HG03439 (cell line): ENCODE measurements around the gene CLMP.

Source experiments
- ATAC-seq: cut with Tn5 transposase; IDR thresholded peaks from one replicate; pipeline ENCODE4 v1.9.1; 2021; ENCODE audit warnings: mild to moderate bottlenecking, moderate library complexity; ENCODE audit not compliant: unreplicated experiment

Gene CLMP

GRCh38 chr11:123195188-123196059, at the start of gene CLMP:
CLMP (minus strand) TSS chr11:123195248; CDS start chr11:123194940, 308 bp downstream.
- no peak for ATAC-seq

GRCh38 chr11:123241874-123242543, 47.0 kb upstream of the CLMP start:
- ATAC-seq, result no peak

GRCh38 chr11:123241294-123241693, 46.2 kb upstream of the CLMP start:
- no peak for ATAC-seq

- no peak for ATAC-seq
Observed at GRCh38 chr11:123239191-123240150, 44.4 kb upstream of the CLMP start.

- no peak for ATAC-seq
Observed at GRCh38 chr11:123238297-123238696, 43.2 kb upstream of the CLMP start.

GRCh38 chr11:123236879-123237278, 41.8 kb upstream of the CLMP start:
- no peak for ATAC-seq

- no peak for ATAC-seq
Observed at GRCh38 chr11:123235656-123236261, 40.7 kb upstream of the CLMP start.

GRCh38 chr11:123235117-123235655, 40.1 kb upstream of the CLMP start:
- no peak for ATAC-seq

GRCh38 chr11:123233975-123234334, 38.9 kb upstream of the CLMP start:
- ATAC-seq, result no peak

- ATAC-seq, result peak; percentile 90
Observed at GRCh38 chr11:123233280-123233974, 38.4 kb upstream of the CLMP start.

- no peak for ATAC-seq
Observed at GRCh38 chr11:123231777-123232176, 36.7 kb upstream of the CLMP start.

GRCh38 chr11:123231256-123231655, 36.2 kb upstream of the CLMP start:
- no peak for ATAC-seq

- no peak for ATAC-seq
Observed at GRCh38 chr11:123230346-123230745, 35.3 kb upstream of the CLMP start.

GRCh38 chr11:123228496-123229163, 33.6 kb upstream of the CLMP start:
- ATAC-seq, result no peak

- ATAC-seq, result no peak
Observed at GRCh38 chr11:123227763-123228495, 32.9 kb upstream of the CLMP start.

GRCh38 chr11:123221584-123221983, 26.5 kb upstream of the CLMP start:
- no peak for ATAC-seq

GRCh38 chr11:123221096-123221561, 26.1 kb upstream of the CLMP start:
- no peak for ATAC-seq

- ATAC-seq, result no peak
Observed at GRCh38 chr11:123219066-123219690, 24.1 kb upstream of the CLMP start.
